H1 (cell line): ENCODE measurements around the gene RBFOX1. TPM values are rescaled to one million over a fixed set of nuclear protein-coding genes. Genes with fewer than 3 reads are reported as not detected.

ENCODE experiments used
- CTCF ChIA-PET: fragments of 300-600 bp; sonication (Branson Sonifier 250); formaldehyde crosslinking; loops from one replicate; lab custom pipeline; 2021; ENCODE audit not compliant: partially characterized antibody; lab: Charles Lee
- POLR2A ChIA-PET: fragments of 300-600 bp; sonication (Branson Sonifier 250); formaldehyde crosslinking; loops from one replicate; lab custom pipeline; 2021; ENCODE audit warnings: inconsistent platforms; ENCODE audit not compliant: partially characterized antibody; lab: Charles Lee
- DNase-seq, 2 experiments: peaks; one replicate each; pipeline versions ENCODE4 v3.0.0 to v3.0.0-alpha.2; 2010 to 2022; ENCODE audit warnings: low spot score in 2 of 2, low read depth in 1 of 2, mixed read lengths in 1 of 2
- FAIRE-seq: peaks from 2 replicates; lab custom pipeline; 2011; peaks lifted over from hg19 to GRCh38; lab: Jason Lieb, UNC
- H2AFZ ChIP-seq: 2 replicates; pipeline ENCODE4 v1.8.1; 2012; ENCODE audit warnings: low read length, inconsistent platforms
- H2AK5ac ChIP-seq: 2 replicates; pipeline ENCODE4 v1.6.1; 2013; ENCODE audit warnings: low read depth, low read length
- H2BK120ac ChIP-seq: replicated peaks from 2 replicates; pipeline ENCODE3; 2013; ENCODE audit warnings: low read depth, low read length, inconsistent platforms
- H2BK12ac ChIP-seq: 2 replicates; pipeline ENCODE4 v1.6.1; 2013; ENCODE audit warnings: low read depth, low read length
- H2BK15ac ChIP-seq: 2 replicates; pipeline ENCODE4 v1.6.1; 2013; ENCODE audit warnings: low read length
- H2BK20ac ChIP-seq: 2 replicates; pipeline ENCODE4 v1.6.1; 2013; ENCODE audit warnings: low read length
- H2BK5ac ChIP-seq: 2 replicates; pipeline ENCODE4 v1.6.1; 2013; ENCODE audit warnings: low read depth, low read length
- H3K14ac ChIP-seq: 2 replicates; pipeline ENCODE4 v1.6.1; 2013; ENCODE audit warnings: inconsistent platforms; ENCODE audit not compliant: insufficient read length
- H3K18ac ChIP-seq: 2 replicates; pipeline ENCODE4 v1.6.1; 2013; ENCODE audit warnings: low read length; ENCODE audit errors: extremely low read depth
- H3K23ac ChIP-seq: 2 replicates; pipeline ENCODE4 v1.6.1; 2013; ENCODE audit warnings: inconsistent platforms; ENCODE audit not compliant: insufficient read length
- H3K23me2 ChIP-seq: 2 replicates; pipeline ENCODE4 v1.6.1; 2013; ENCODE audit warnings: low read depth, low read length
- H3K27ac ChIP-seq: 2 replicates; pipeline ENCODE4 v1.6.1; 2011; ENCODE audit warnings: low read depth, low read length, inconsistent platforms
- H3K27me3 ChIP-seq, 4 experiments: replicated peaks in 1 of 4; 1 replicate in 1 of 4; 2 replicates in 3 of 4; pipeline versions ENCODE4 v1.6.1 to v1.8.1; 2011 to 2013; ENCODE audit warnings: low read length in 3 of 4, mild to moderate bottlenecking in 3 of 4, inconsistent platforms in 2 of 4, mixed read lengths in 2 of 4, moderate library complexity in 1 of 4; ENCODE audit not compliant: control insufficient read depth in 3 of 4, insufficient read depth in 3 of 4; ENCODE audit errors: extremely low read depth in 1 of 4
- H3K36me3 ChIP-seq, 4 experiments: 2 replicates each; pipeline versions ENCODE4 v1.6.1 to v1.8.1; 2011 to 2013; ENCODE audit warnings: mild to moderate bottlenecking in 4 of 4, low read length in 3 of 4, moderate library complexity in 2 of 4, control low read depth in 1 of 4, inconsistent platforms in 1 of 4; ENCODE audit not compliant: insufficient read depth in 4 of 4, control insufficient read depth in 2 of 4
- H3K4ac ChIP-seq: replicated peaks from 2 replicates; pipeline ENCODE3; 2013; ENCODE audit warnings: low read length, low read depth, mixed read lengths, inconsistent platforms; ENCODE audit not compliant: insufficient read length
- H3K4me1 ChIP-seq, 4 experiments: replicated peaks in 1 of 4; 1 replicate in 1 of 4; 2 replicates in 3 of 4; pipeline versions ENCODE4 v1.6.1 to v1.8.1; 2011 to 2013; ENCODE audit warnings: low read length in 3 of 4, inconsistent platforms in 2 of 4, mixed read lengths in 1 of 4; ENCODE audit not compliant: insufficient read depth in 4 of 4, control insufficient read depth in 3 of 4
- H3K4me2 ChIP-seq, 2 experiments: 2 replicates each; pipeline versions ENCODE4 v1.6.1 to v1.8.1; 2011 to 2013; ENCODE audit warnings: low read depth in 2 of 2, low read length in 2 of 2, control low read depth in 1 of 2, inconsistent platforms in 1 of 2, mild to moderate bottlenecking in 1 of 2; ENCODE audit not compliant: insufficient read depth in 1 of 2
- H3K4me3 ChIP-seq, 4 experiments: fragments of 200-600, 300-600 bp in 1 of 4; sonication (generic), shearing (Covaris generic), sonication (Bioruptor Twin) in 1 of 4; 2 replicates each; pipeline versions ENCODE4 v1.5.1 to v1.8.1; 2011 to 2016; ENCODE audit warnings: low read length in 4 of 4, low read depth in 3 of 4, control low read depth in 2 of 4, inconsistent platforms in 2 of 4, mild to moderate bottlenecking in 2 of 4, mixed read lengths in 1 of 4, moderate library complexity in 1 of 4; ENCODE audit not compliant: insufficient read depth in 2 of 4; ENCODE audit errors: extremely low read depth in 1 of 4
- H3K56ac ChIP-seq: replicated peaks from 2 replicates; pipeline ENCODE3; 2013; ENCODE audit warnings: low read depth, mild to moderate bottlenecking, mixed read lengths, low read length, inconsistent platforms; ENCODE audit not compliant: insufficient read length
- H3K79me1 ChIP-seq: 2 replicates; pipeline ENCODE4 v1.6.1; 2013; ENCODE audit warnings: low read depth, low read length, control low read depth
- H3K79me2 ChIP-seq, 2 experiments: 2 replicates each; pipeline versions ENCODE4 v1.6.1 to v1.8.1; 2012 to 2013; ENCODE audit warnings: low read length in 2 of 2, mild to moderate bottlenecking in 2 of 2, inconsistent platforms in 1 of 2; ENCODE audit not compliant: insufficient read depth in 2 of 2, control insufficient read depth in 1 of 2
- H3K9ac ChIP-seq, 4 experiments: replicated peaks in 1 of 4; 1 replicate in 1 of 4; 2 replicates in 3 of 4; pipeline versions ENCODE4 v1.6.1 to v1.8.1; 2011 to 2013; ENCODE audit warnings: low read depth in 3 of 4, low read length in 3 of 4, control low read depth in 2 of 4, mild to moderate bottlenecking in 2 of 4, moderate library complexity in 2 of 4, inconsistent platforms in 1 of 4; ENCODE audit errors: extremely low read depth in 1 of 4
- H3K9me3 ChIP-seq, 2 experiments: 2 replicates each; pipeline versions ENCODE4 v1.6.1 to v1.8.1; 2012 to 2013; ENCODE audit warnings: mild to moderate bottlenecking in 2 of 2, moderate library complexity in 2 of 2, control low read depth in 1 of 2, inconsistent platforms in 1 of 2, low read depth in 1 of 2, low read length in 1 of 2, mixed read lengths in 1 of 2; ENCODE audit not compliant: insufficient read depth in 2 of 2
- H4K20me1 ChIP-seq, 2 experiments: replicated peaks in 1 of 2; 2 replicates each; pipeline versions ENCODE3 to v1.8.1; 2011 to 2013; ENCODE audit warnings: inconsistent platforms in 2 of 2, low read length in 2 of 2, mild to moderate bottlenecking in 1 of 2; ENCODE audit not compliant: insufficient read depth in 2 of 2, control insufficient read depth in 1 of 2
- H4K5ac ChIP-seq: 2 replicates; pipeline ENCODE4 v1.6.1; 2013; ENCODE audit warnings: low read length, low read depth, mixed read lengths, inconsistent platforms; ENCODE audit not compliant: insufficient read length
- H4K8ac ChIP-seq: 2 replicates; pipeline ENCODE4 v1.8.0; 2013; ENCODE audit warnings: mild to moderate bottlenecking, moderate library complexity, low read length, inconsistent platforms; ENCODE audit not compliant: insufficient read depth; ENCODE audit errors: extremely low read depth
- H4K91ac ChIP-seq: replicated peaks from 2 replicates; pipeline ENCODE3; 2013; ENCODE audit warnings: low read length, mixed read lengths, inconsistent platforms; ENCODE audit not compliant: insufficient read length
- BCL11A ChIP-seq, 2 experiments: IDR thresholded peaks; one replicate each; pipeline ENCODE4 v1.6.1; 2011; ENCODE audit warnings: low read depth in 2 of 2, low read length in 2 of 2, mild to moderate bottlenecking in 2 of 2
- BRCA1 ChIP-seq: IDR thresholded peaks from 2 replicates; pipeline ENCODE4 v1.6.1; 2012; ENCODE audit warnings: low read depth, low read length, improper control_type of control experiment
- CBX5 ChIP-seq: fragments of 300-800, 300-1000 bp; sonication (generic); IDR thresholded peaks from 2 replicates; pipeline ENCODE4 v1.7.1; 2016; ENCODE audit warnings: antibody characterized with exemption, low read length, low read depth
- E2F6 ChIP-seq: IDR thresholded peaks from 2 replicates; pipeline ENCODE4 v1.6.1; 2012; ENCODE audit warnings: inconsistent platforms
- JUN ChIP-seq: IDR thresholded peaks from 2 replicates; pipeline ENCODE4 v1.6.1; 2011; ENCODE audit warnings: low read depth, mild to moderate bottlenecking, improper control_type of control experiment, low read length
- KDM5A ChIP-seq: fragments of 200-600 bp; IDR thresholded peaks from 2 replicates; pipeline ENCODE4 v1.7.1; 2012; ENCODE audit warnings: mild to moderate bottlenecking, low read length, inconsistent platforms, mixed read lengths
- MAX ChIP-seq: IDR thresholded peaks from 2 replicates; pipeline ENCODE4 v1.6.1; 2012; ENCODE audit warnings: inconsistent platforms
- RNF2 ChIP-seq: fragments of 200-900, 300-1000 bp; sonication (generic); IDR thresholded peaks from 2 replicates; pipeline ENCODE4 v1.7.1; 2016; ENCODE audit warnings: borderline replicate concordance, low read depth, mild to moderate bottlenecking, antibody characterized with exemption, low read length; ENCODE audit not compliant: poor library complexity, severe bottlenecking; ENCODE audit errors: missing control alignments
- SIN3A ChIP-seq, 2 experiments: IDR thresholded peaks in 1 of 2; conservative IDR thresholded peaks in 1 of 2; 2 replicates each; pipeline ENCODE4 v1.6.1; 2011 to 2012; ENCODE audit warnings: low read length in 2 of 2, improper control_type of control experiment in 1 of 2, low read depth in 1 of 2, mild to moderate bottlenecking in 1 of 2
- SIRT6 ChIP-seq: IDR thresholded peaks from one replicate; pipeline ENCODE4 v1.7.1; 2012; ENCODE audit warnings: low read length, inconsistent platforms
- SP1 ChIP-seq: IDR thresholded peaks from 2 replicates; pipeline ENCODE4 v1.6.1; 2011; ENCODE audit warnings: low read depth, low read length
- TEAD4 ChIP-seq: IDR thresholded peaks from 2 replicates; pipeline ENCODE4 v1.6.1; 2012; ENCODE audit warnings: low read depth, low read length, inconsistent platforms, mixed read lengths
- ZNF274 ChIP-seq: IDR thresholded peaks from 2 replicates; pipeline ENCODE4 v1.7.0; 2012; ENCODE audit warnings: low read length, borderline replicate concordance; ENCODE audit errors: extremely low read depth
- WGBS, 2 experiments: shearing (Covaris generic) in 1 of 2; methylation state at CpG; one replicate each; pipeline versions ENCODE4 v1.1.6 to v1.1.7; 2013 to 2015; ENCODE audit warnings: low lambda C conversion rate in 2 of 2, mixed read lengths in 2 of 2, inconsistent platforms in 1 of 2, low coverage in 1 of 2, missing lambda C conversion rate in 1 of 2; ENCODE audit not compliant: insufficient replicate concordance in 2 of 2, insufficient coverage in 1 of 2, insufficient read length in 1 of 2; ENCODE audit errors: extremely low coverage in 1 of 2, missing lambda C conversion rate in 1 of 2; 5-methylcytosine and 5-hydroxymethylcytosine counted together
- polyA plus RNA-seq, 7 experiments: library from polyadenylated mRNA; depleted of rRNA in 3 of 7; stranded (reverse) in 5 of 7; unstranded in 2 of 7; fragments of >200 nt in 5 of 7; fragments of 200-250 nt in 2 of 7; gene quantifications; 1 replicate in 5 of 7; 2 replicates in 1 of 7; 4 replicates in 1 of 7; pipeline versions ENCODE4 v1.2.1 to v1.2.3, GENCODE V29; 2011 to 2013; ENCODE audit warnings: missing spikeins in 2 of 7, mixed read lengths in 2 of 7
- total RNA-seq: library from RNA; stranded (reverse); fragmentation: NEBNext Ultra II Directional; extraction: Animal tissue kit (Norgen Biotek cat#: 25700); gene quantifications from 2 replicates; pipeline ENCODE4 v1.2.1, GENCODE V29; 2021

Gene RBFOX1
- total and polyA plus RNA-seq, 2 of the 8 experiments (the other 6 are each of a cell fraction or from before 2014, with no cell fraction given), result 1.7 to 2.8 TPM

GRCh38 chr16:7637446-7637845 lies 304.8 kb downstream of the RBFOX1 start:
- H3K27me3 ChIP-seq, result no peaks in the 10 kb centered on the region; a peak in 1 of 7 replicates
- H3K9me3 ChIP-seq, result no peaks in the 10 kb centered on the region
- H3K23me2 ChIP-seq, result no peaks in the 10 kb centered on the region
- no peak overlapping the region for H4K91ac ChIP-seq
- H2BK15ac ChIP-seq, result no peak overlapping the region
- CTCF ChIA-PET, result no interaction called here
- no peaks in the 10 kb centered on the region for H4K20me1 ChIP-seq
- H3K79me1 ChIP-seq, result no peaks in the 10 kb centered on the region
- H2BK120ac ChIP-seq, result no peak overlapping the region
- H3K18ac ChIP-seq, result no peak overlapping the region
- no peak overlapping the region for H3K4me2 ChIP-seq
- TF ChIP-seq SP1 (no peak), MAX (no peak), TEAD4 (no peak), CBX5 (no peak), RNF2 (no peak), BRCA1 (no peak), E2F6 (no peak), ZNF274 (no peak), BCL11A (IDR thresholded peaks at IDR 0.05; ENCODE audit: low read depth in 2 of 2, low read length in 2 of 2) (no peak), SIN3A (conservative IDR thresholded peaks at IDR 0.05 in 1 of 2, IDR thresholded peaks at IDR 0.05 in 1 of 2; ENCODE audit: low read depth in 1 of 2, low read length in 2 of 2) (no peak), SIRT6 (no peak), KDM5A (no peak), JUN (no peak)
- no peak overlapping the region for H3K56ac ChIP-seq
- FAIRE-seq (no peak), DNase-seq (no peak)
- no peak overlapping the region for H3K23ac ChIP-seq
- H3K4me1 ChIP-seq, result peaks cover 0 to 10% (median 4%) of the 10 kb centered on the region in 4 experiments; a peak in 4 of 7 replicates
- POLR2A ChIA-PET, result no interaction called here
- no peak overlapping the region for H3K27ac ChIP-seq
- H4K8ac ChIP-seq, result no peak overlapping the region
- no peak overlapping the region for H2AK5ac ChIP-seq
- 85% methylated on average over 4 of the region's 4 CpGs; no CpG with 5 or more reads in 1 of the 2 experiments for WGBS, 2 experiments
- no peak overlapping the region for H3K4ac ChIP-seq
- H3K9ac ChIP-seq, result no peak overlapping the region
- no peaks in the 10 kb centered on the region for H3K36me3 ChIP-seq
- no peak overlapping the region for H2BK12ac ChIP-seq
- no peak overlapping the region for H2BK20ac ChIP-seq
- no peak overlapping the region for H2AFZ ChIP-seq
- no peak overlapping the region for H2BK5ac ChIP-seq
- no peak overlapping the region for H4K5ac ChIP-seq
- H3K79me2 ChIP-seq, result no peaks in the 10 kb centered on the region
- no peak overlapping the region for H3K14ac ChIP-seq
- no peak overlapping the region for H3K4me3 ChIP-seq
